Spleen (tissue), 11 donors: ENCODE measurements around the gene ZNF562. TPM values are rescaled to one million over a fixed set of nuclear protein-coding genes. Genes with fewer than 3 reads are reported as not detected.

Experiments used
- DNase-seq: peaks from one replicate; pipeline ENCODE4 v3.0.0-alpha.2; 2020
- H3K27ac ChIP-seq, 8 donors: fragments of 200-600 bp; sonication (generic) in 7 of 8; 1 replicate in 4 of 8; 2 replicates in 4 of 8; pipeline versions ENCODE4 v1.5.0 to v1.8.0; 2016 to 2021; ENCODE audit warnings: inconsistent platforms in 4 of 8, mild to moderate bottlenecking in 4 of 8, moderate library complexity in 1 of 8
- H3K27me3 ChIP-seq, 7 donors: fragments of 200-600 bp; sonication (generic) in 6 of 7; replicated peaks in 1 of 7; 1 replicate in 4 of 7; 2 replicates in 3 of 7; pipeline versions ENCODE4 v1.5.0 to v1.8.0; 2016 to 2021; ENCODE audit warnings: inconsistent platforms in 3 of 7, mild to moderate bottlenecking in 1 of 7
- H3K36me3 ChIP-seq, 6 donors: fragments of 200-600 bp; sonication (generic) in 5 of 6; 1 replicate in 4 of 6; 2 replicates in 2 of 6; pipeline versions ENCODE4 v1.5.0 to v1.8.0; 2016 to 2021; ENCODE audit warnings: inconsistent platforms in 2 of 6
- H3K4me1 ChIP-seq, 6 donors: fragments of 200-600 bp; sonication (generic) in 5 of 6; 1 replicate in 3 of 6; 2 replicates in 3 of 6; pipeline versions ENCODE4 v1.5.0 to v1.8.0; 2016 to 2021; ENCODE audit warnings: inconsistent platforms in 3 of 6
- H3K4me3 ChIP-seq, 8 donors: fragments of 200-600 bp; sonication (generic) in 7 of 8; 1 replicate in 4 of 8; 2 replicates in 4 of 8; pipeline versions ENCODE4 v1.5.0 to v1.8.0; 2016 to 2021; ENCODE audit warnings: inconsistent platforms in 4 of 8, mild to moderate bottlenecking in 4 of 8, moderate library complexity in 2 of 8
- H3K9me3 ChIP-seq, 8 donors: fragments of 200-600 bp; sonication (generic) in 7 of 8; 1 replicate in 4 of 8; 2 replicates in 4 of 8; pipeline versions ENCODE4 v1.5.0 to v1.8.0; 2016 to 2021; ENCODE audit warnings: inconsistent platforms in 4 of 8
- POLR2A ChIP-seq, 3 donors: fragments of 450-650 bp; IDR thresholded peaks; one replicate each; pipeline ENCODE4 v1.5.1; 2017; ENCODE audit warnings: antibody characterized with exemption in 3 of 3, mild to moderate bottlenecking in 1 of 3
- POLR2AphosphoS5 ChIP-seq, 3 donors: sonication (generic); formaldehyde crosslinking; IDR thresholded peaks; one replicate each; pipeline ENCODE4 v1.5.1; 2017; ENCODE audit warnings: antibody characterized with exemption in 3 of 3
- WGBS, 5 donors: extraction: QIAGEN DNeasy Blood & Tissue Kit in 3 of 5; methylation state at CpG; one replicate each; pipeline versions ENCODE4 v1.1.5 to v1.1.7; 2013 to 2018; 5-methylcytosine and 5-hydroxymethylcytosine counted together
- intact Hi-C: fragments of 100-400 bp; cut with DNase I; formaldehyde crosslinking; loops from one replicate; pipeline ENCODE4 v1.15.0; 2023; ENCODE audit warnings: low total_unique reads
- polyA plus RNA-seq, 3 donors: library from polyadenylated mRNA; stranded (reverse); fragments of 200-250 nt; gene quantifications; one replicate each; pipeline ENCODE4 v1.2.1, GENCODE V29; 2013
- total RNA-seq, 7 donors: library from RNA; depleted of rRNA in 3 of 7; stranded (reverse); fragments of >200 nt in 3 of 7; fragmentation: NEBNext Ultra II Directional in 4 of 7; extraction: Animal tissue kit (Norgen Biotek cat#: 25700) in 4 of 7; gene quantifications; one replicate each; pipeline versions ENCODE4 v1.1.0 to v1.2.1, GENCODE V29; 2016 to 2021
- TF ChIP-seq, protein P1 (sequence below), 11 experiments: fragments of 200-600 bp in 7 of 11; fragments of 450-650 bp in 4 of 11; sonication (generic) in 4 of 11; IDR thresholded peaks in 8 of 11; conservative IDR thresholded peaks in 3 of 11; 1 replicate in 7 of 11; 2 replicates in 4 of 11; pipeline versions ENCODE4 v1.4.0 to v1.8.0; 2016 to 2021; ENCODE audit warnings: antibody characterized with exemption in 11 of 11, inconsistent platforms in 4 of 11, mild to moderate bottlenecking in 1 of 11
- donor health status: healthy with polysubstance abuse.
- donor health status: DM: no; HTN: no; CAD: no; lungs with moderate emphysema.
- donor health status: DM: no; HTN: no; CAD: no.
- donor health status: Bipolar disorder and iron deficiency.
- donor health status: healthy.
- donor health status: DM: no; HTN: no; CAD: no.
- donor health status: DM: yes; HTN: yes; CAD: no.

ZNF562 gene
- total and polyA plus RNA-seq, 10 donors = 2.5 to 44.8 (median 32.0) TPM

DNA sequence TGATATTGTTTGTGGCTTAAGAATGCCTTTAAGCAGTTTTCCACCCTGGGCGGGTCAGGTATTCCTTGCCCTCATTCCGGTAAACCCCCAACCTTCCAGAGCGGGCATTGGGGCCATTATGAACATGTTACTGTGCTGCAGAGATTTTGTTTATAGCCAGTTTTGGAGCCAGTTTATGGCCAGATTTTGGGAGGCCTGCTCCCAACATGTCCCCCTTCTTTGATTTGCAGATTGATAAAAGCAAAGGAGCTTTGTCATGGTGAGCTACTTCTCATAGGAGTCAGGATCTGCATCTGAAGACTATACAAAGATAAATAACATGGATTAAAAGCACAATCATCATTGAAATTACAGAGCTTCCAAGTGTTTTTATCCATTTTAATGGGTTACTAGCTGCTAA lies 36.9 kb upstream of the ZNF562 start:
- H3K27me3 ChIP-seq = no peaks in the 10 kb centered on the region
- H3K9me3 ChIP-seq = peaks cover 3 to 45% (median 31%) of the 10 kb centered on the region in 8 donors
- no peaks in the 10 kb centered on the region for H3K4me1 ChIP-seq
- TF ChIP-seq POLR2AphosphoS5 (IDR thresholded peaks at IDR 0.05) (no peak), POLR2A (IDR thresholded peaks at IDR 0.05) (no peak)
- TF ChIP-seq, protein P1, sequence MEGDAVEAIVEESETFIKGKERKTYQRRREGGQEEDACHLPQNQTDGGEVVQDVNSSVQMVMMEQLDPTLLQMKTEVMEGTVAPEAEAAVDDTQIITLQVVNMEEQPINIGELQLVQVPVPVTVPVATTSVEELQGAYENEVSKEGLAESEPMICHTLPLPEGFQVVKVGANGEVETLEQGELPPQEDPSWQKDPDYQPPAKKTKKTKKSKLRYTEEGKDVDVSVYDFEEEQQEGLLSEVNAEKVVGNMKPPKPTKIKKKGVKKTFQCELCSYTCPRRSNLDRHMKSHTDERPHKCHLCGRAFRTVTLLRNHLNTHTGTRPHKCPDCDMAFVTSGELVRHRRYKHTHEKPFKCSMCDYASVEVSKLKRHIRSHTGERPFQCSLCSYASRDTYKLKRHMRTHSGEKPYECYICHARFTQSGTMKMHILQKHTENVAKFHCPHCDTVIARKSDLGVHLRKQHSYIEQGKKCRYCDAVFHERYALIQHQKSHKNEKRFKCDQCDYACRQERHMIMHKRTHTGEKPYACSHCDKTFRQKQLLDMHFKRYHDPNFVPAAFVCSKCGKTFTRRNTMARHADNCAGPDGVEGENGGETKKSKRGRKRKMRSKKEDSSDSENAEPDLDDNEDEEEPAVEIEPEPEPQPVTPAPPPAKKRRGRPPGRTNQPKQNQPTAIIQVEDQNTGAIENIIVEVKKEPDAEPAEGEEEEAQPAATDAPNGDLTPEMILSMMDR (IDR thresholded peaks at IDR 0.05 in 8 of 11, conservative IDR thresholded peaks at IDR 0.05 in 3 of 11) = no peak
- DNase-seq = no peak
- intact Hi-C loops = no loop called here
- WGBS, 5 donors = 95 to 100% (median 97%) methylated on average over 3 of the region's 3 CpGs
- no peaks in the 10 kb centered on the region for H3K36me3 ChIP-seq
- H3K27ac ChIP-seq = no peak overlapping the region
- H3K4me3 ChIP-seq = no peak overlapping the region

GRCh38 chr19:9709305-9709704 lies 34.4 kb upstream of the ZNF562 start:
- TF ChIP-seq POLR2A (IDR thresholded peaks at IDR 0.05) (no peak), POLR2AphosphoS5 (IDR thresholded peaks at IDR 0.05) (peak in 1 of 3 donors; percentile 27)
- Histone ChIP-seq H3K4me3 (no peak overlapping the region), H3K36me3 (no peaks in the 10 kb centered on the region), H3K27me3 (no peaks in the 10 kb centered on the region), H3K9me3 (peaks cover 3 to 45% (median 31%) of the 10 kb centered on the region in 8 donors), H3K4me1 (no peaks in the 10 kb centered on the region), H3K27ac (peak overlapping the region in 6 of 8 donors; percentile 4 to 83 (median 64))
- intact Hi-C loops = no loop called here
- DNase-seq = no peak
- WGBS, 5 donors = 29 to 57% (median 42%) methylated on average over 1 of the region's 1 CpG

- WGBS, 5 donors = 66 to 79% (median 71%) methylated on average over 6 of the region's 6 CpGs
- H3K27me3 ChIP-seq = no peaks in the 10 kb centered on the region
These were observed 30.9 kb upstream of the ZNF562 start for GRCh38 chr19:9705836-9706235.

DNA sequence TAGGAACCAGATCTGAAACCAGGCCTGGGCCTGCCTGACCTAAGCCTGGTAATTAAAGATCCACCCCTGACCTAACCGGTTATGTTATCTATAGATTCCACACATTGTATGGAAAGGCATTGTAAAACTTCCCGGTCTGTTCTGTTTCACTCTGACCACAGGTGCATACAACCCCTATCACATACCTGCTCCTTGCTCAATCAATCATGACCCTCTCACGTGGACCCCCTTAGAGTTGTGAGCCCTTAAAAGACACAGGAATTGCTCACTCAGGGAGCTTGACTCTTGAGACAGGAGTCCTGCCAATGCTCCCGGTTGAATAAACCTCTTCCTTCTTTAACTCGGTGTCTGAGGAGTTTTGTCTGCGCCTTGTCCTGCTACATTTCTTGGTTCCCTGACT lies 27.3 kb upstream of the ZNF562 start:
- intact Hi-C loops = no loop called here
- Histone ChIP-seq H3K27me3 (no peaks in the 10 kb centered on the region), H3K27ac (no peak overlapping the region), H3K9me3 (peaks cover 0 to 15% (median 9%) of the 10 kb centered on the region in 8 donors), H3K36me3 (no peaks in the 10 kb centered on the region), H3K4me1 (no peaks in the 10 kb centered on the region), H3K4me3 (no peak overlapping the region)
- DNase-seq = no peak
- TF ChIP-seq POLR2AphosphoS5 (IDR thresholded peaks at IDR 0.05) (no peak), POLR2A (IDR thresholded peaks at IDR 0.05) (no peak)
- TF ChIP-seq, protein P1 (IDR thresholded peaks at IDR 0.05 in 8 of 11, conservative IDR thresholded peaks at IDR 0.05 in 3 of 11) = no peak
- 90 to 94% (median 91%) methylated on average over 6 of the region's 6 CpGs for WGBS, 5 donors

More at GRCh38 chr19:9705836-9706235, 30.9 kb upstream of the ZNF562 start:
- no peak overlapping the region for H3K27ac ChIP-seq
- H3K4me3 ChIP-seq = no peak overlapping the region
- H3K9me3 ChIP-seq = peaks cover 0 to 16% (median 9%) of the 10 kb centered on the region in 8 donors
- no peaks in the 10 kb centered on the region for H3K36me3 ChIP-seq
- no peaks in the 10 kb centered on the region for H3K4me1 ChIP-seq
- intact Hi-C loops = no loop called here
- no peak for DNase-seq
- no peak for TF ChIP-seq POLR2A (IDR thresholded peaks at IDR 0.05)
- TF ChIP-seq, protein P1 (IDR thresholded peaks at IDR 0.05 in 8 of 11, conservative IDR thresholded peaks at IDR 0.05 in 3 of 11) = no peak
- TF ChIP-seq POLR2AphosphoS5 (IDR thresholded peaks at IDR 0.05) = no peak
